Effector memory CD8-positive, alpha-beta T cell (primary cell): ENCODE measurements around the gene OSTC.
"Not testable (repeated sequence)": the region's sequence is repeated elsewhere in the genome, so short reads cannot be mapped to it uniquely, and the experiment has no call there.

Experiments
- ATAC-seq: fragments of 150-1000 bp; cut with Tn5 transposase; replicated peaks from 2 replicates; pipeline ENCODE4 v1.10.0; 2021; ENCODE audit warnings: mild to moderate bottlenecking, moderate library complexity
- DNase-seq, 3 experiments: peaks; one replicate each; pipeline ENCODE4 v3.0.0; 2021
- H3K27ac Mint-ChIP-seq, 2 donors: one replicate each; pipeline ENCODE4 v1.8.0; 2022; ENCODE audit warnings: mild to moderate bottlenecking in 2 of 2, mixed read lengths in 2 of 2, moderate library complexity in 2 of 2
- H3K27me3 Mint-ChIP-seq, 2 donors: one replicate each; pipeline ENCODE4 v1.8.0; 2022; ENCODE audit warnings: mixed read lengths in 2 of 2
- H3K36me3 Mint-ChIP-seq: one replicate; pipeline ENCODE4 v1.8.0; 2022; ENCODE audit warnings: mild to moderate bottlenecking, moderate library complexity, mixed read lengths; ENCODE audit not compliant: insufficient read depth
- H3K4me1 Mint-ChIP-seq, 2 donors: one replicate each; pipeline ENCODE4 v1.8.0; 2022; ENCODE audit warnings: low read depth in 2 of 2, mixed read lengths in 2 of 2
- H3K4me3 Mint-ChIP-seq, 2 donors: one replicate each; pipeline ENCODE4 v1.8.0; 2022; ENCODE audit warnings: mild to moderate bottlenecking in 2 of 2, mixed read lengths in 2 of 2, moderate library complexity in 2 of 2
- H3K9me3 Mint-ChIP-seq, 2 donors: one replicate each; pipeline ENCODE4 v1.8.0; 2022; ENCODE audit warnings: mixed read lengths in 2 of 2

The OSTC gene

DNA sequence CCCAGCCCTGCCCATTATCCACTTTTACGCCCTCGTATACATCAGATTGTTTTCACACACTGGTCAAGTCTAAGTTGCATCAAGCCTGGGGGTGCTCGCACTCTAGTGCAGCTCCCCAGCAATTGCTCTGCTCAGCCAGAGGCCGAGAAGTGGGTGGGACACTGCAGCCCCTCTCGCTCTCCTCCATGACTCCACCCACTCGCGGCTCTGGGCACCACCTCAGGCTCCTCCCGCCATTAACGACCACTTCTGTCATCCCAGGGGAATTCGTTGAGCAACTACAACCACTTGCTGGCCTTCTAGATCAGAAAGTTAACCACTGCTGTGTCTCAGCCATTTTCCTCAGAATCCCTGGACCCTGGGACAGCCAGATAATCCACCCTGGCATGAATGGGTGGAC lies 58.8 kb downstream of the OSTC start:
- no peaks in the 10 kb centered on the region for H3K9me3 Mint-ChIP-seq
- no peaks in the 10 kb centered on the region for H3K36me3 Mint-ChIP-seq
- H3K4me3 Mint-ChIP-seq: no peak overlapping the region
- H3K27me3 Mint-ChIP-seq: peaks cover 24% of the 10 kb centered on the region in 2 donors
- ATAC-seq (no peak), DNase-seq (no peak)
- no peaks in the 10 kb centered on the region for H3K4me1 Mint-ChIP-seq
- H3K27ac Mint-ChIP-seq: no peak overlapping the region

DNA sequence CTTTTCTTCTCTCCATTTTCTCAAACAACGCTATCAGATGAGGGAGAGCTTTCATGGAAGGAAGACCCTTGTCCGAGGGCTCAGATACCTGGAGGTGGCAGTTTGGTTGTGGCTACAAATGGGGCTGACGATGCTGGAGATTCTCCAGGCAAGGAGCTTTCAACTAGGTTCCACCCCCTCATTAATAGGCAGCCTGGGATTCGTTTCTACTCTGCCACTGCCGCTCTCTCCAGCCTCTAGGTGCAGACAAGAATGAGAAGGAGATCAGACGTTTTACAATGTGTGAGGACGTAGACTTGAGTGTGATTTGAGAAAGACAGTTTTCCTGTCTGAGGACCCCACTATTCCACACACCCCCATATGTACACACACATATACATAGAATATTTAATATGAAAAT lies 59.3 kb downstream of the OSTC start:
- no peaks in the 10 kb centered on the region for H3K36me3 Mint-ChIP-seq
- DNase-seq: no peak
- H3K9me3 Mint-ChIP-seq: no peaks in the 10 kb centered on the region
- H3K27me3 Mint-ChIP-seq: peaks cover 24 to 27% of the 10 kb centered on the region in 2 donors
- H3K4me1 Mint-ChIP-seq: no peaks in the 10 kb centered on the region
- H3K27ac Mint-ChIP-seq: no peak overlapping the region
- H3K4me3 Mint-ChIP-seq: no peak overlapping the region
- ATAC-seq: no peak

DNA sequence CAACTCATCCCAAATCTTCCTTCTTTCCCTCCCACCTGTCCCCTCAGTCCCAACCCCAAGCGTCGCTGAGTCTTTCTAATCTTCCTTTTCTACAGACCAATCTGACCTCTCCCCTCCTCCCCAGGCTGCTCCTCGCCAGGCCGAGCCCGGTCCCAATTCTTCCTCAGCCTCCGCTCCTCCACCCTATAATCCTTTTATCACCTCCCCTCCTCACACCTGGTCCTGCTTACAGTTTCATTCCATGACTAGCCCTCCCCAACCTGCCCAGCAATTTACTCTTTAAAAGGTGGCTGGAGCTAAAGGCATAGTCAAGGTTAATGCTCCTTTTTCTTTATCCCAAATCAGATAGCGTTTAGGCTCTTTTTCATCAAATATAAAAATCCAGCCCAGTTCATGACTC lies 60.2 kb downstream of the OSTC start:
- H3K27me3 Mint-ChIP-seq: peaks cover 24 to 33% of the 10 kb centered on the region in 2 donors
- not testable (repeated sequence) for ATAC-seq, H3K4me3 Mint-ChIP-seq, H3K27ac Mint-ChIP-seq, DNase-seq, H3K4me1 Mint-ChIP-seq, H3K9me3 Mint-ChIP-seq, H3K36me3 Mint-ChIP-seq

DNA sequence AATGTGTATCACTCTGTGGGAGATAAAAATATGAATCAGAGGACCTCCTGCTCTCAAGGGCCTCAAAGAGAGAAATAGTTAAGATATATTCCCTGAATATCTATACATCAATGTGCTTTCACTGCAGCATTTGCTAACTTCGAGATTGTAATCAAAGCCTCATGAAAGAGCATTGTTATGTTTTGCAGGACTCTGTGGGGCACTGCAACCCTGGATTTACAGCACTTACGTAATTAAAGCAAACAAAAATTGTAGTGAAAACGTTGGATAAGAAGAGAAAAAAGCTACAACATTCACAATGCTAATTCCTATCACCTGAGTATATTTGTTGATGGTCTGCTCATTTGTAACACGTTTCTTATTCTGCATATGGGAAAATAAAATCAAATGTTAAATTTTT lies 64.5 kb downstream of the OSTC start:
- no peaks in the 10 kb centered on the region for H3K9me3 Mint-ChIP-seq
- H3K27ac Mint-ChIP-seq: no peak overlapping the region
- H3K36me3 Mint-ChIP-seq: no peaks in the 10 kb centered on the region
- no peak overlapping the region for H3K4me3 Mint-ChIP-seq
- DNase-seq: no peak
- H3K4me1 Mint-ChIP-seq: peaks cover 0 to 1% of the 10 kb centered on the region in 2 donors
- no peak for ATAC-seq
- H3K27me3 Mint-ChIP-seq: peaks cover 18 to 31% of the 10 kb centered on the region in 2 donors

DNA sequence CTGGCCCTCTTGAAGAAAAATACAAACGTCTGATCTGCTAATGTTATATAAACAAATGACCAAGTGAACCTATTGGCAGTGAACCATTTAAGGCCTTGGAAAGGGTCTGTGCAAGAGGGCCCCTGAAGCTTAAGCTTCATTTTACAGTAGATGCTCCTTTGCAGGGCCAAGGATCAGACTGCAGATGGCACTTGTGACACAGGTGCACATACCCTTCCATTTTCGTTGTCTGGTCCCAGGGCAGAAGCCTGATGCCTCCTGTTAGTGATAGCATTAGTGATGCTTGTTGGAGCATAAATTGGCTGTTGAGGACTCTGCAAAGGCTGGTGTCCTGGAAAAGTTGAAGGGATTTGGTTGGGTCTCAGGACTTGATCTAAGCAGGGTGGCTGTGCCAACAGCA lies 65.9 kb downstream of the OSTC start:
- Mint-ChIP-seq H3K27me3 (peaks cover 8 to 23% of the 10 kb centered on the region in 2 donors), H3K4me3 (no peak overlapping the region), H3K9me3 (no peaks in the 10 kb centered on the region), H3K4me1 (peaks cover 0 to 1% of the 10 kb centered on the region in 2 donors), H3K36me3 (no peaks in the 10 kb centered on the region), H3K27ac (no peak overlapping the region)
- ATAC-seq (no peak), DNase-seq (no peak)

DNA sequence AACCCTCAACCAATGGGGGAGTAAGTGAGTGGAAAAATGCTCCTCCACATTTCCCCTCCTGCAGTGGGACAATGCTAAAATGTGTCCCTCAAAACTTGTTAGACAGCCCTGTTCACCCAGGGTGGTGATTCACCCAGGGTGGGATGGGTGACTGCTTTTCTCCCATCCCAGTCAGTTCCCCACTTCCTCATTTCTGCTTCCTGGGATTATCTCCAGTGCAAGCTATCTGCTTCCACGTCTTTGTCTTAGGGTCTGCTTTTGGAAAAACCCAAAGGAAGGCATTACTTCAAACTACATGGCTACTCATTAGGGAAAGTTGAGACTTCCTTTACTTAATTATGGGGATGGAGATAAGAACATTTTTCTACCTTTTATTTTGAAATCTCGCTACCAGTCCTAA lies 67.0 kb downstream of the OSTC start:
- Mint-ChIP-seq H3K36me3 (no peaks in the 10 kb centered on the region), H3K27me3 (peaks cover 8 to 25% of the 10 kb centered on the region in 2 donors), H3K4me1 (peaks cover 0 to 1% of the 10 kb centered on the region in 2 donors), H3K9me3 (no peaks in the 10 kb centered on the region), H3K4me3 (no peak overlapping the region), H3K27ac (no peak overlapping the region)
- ATAC-seq: no peak
- DNase-seq: no peak
